ENCODE measurements around the gene HAUS2.

DNA sequence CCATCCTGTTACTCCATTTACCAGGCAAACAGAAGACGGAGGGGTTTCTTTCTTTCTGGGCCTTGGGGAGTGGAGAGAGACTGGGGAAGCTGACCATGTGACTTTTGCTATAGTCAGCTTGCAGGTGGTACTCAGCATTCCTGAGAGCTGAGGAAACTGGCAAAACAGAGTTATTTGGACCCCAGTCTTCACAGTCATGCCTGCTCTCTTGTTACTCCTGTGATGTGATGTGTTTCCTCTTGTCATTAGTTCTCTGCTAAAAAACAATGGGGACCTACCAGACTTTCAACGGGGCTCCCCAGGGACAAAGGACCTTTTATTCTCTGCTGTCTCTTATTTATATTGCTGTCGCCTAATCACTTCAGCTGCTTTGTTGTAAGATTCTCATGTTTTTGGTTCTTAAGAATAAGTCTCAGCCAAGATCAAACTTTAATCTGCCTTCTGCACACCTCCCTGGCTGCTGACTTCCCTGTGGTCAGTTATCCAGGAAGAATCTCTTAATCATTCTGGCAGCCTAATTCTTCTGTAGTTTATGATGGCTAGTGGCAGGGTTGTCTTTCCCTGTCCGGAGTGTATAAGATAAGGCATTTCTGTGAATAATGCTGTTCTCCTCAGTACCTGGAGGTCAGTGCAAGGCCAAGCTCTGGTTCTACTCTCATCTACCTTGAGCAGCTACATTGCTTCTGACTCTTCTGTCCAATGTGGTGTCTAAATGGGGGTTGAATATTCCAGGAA, 35.6 kb downstream of the HAUS2 start:
- TF ChIP-seq EZH2phosphoT487 (IDR thresholded peaks at IDR 0.05; ENCODE audit: low read depth, severe bottlenecking, unreplicated experiment) = no peak
- TF ChIP-seq, protein P1, sequence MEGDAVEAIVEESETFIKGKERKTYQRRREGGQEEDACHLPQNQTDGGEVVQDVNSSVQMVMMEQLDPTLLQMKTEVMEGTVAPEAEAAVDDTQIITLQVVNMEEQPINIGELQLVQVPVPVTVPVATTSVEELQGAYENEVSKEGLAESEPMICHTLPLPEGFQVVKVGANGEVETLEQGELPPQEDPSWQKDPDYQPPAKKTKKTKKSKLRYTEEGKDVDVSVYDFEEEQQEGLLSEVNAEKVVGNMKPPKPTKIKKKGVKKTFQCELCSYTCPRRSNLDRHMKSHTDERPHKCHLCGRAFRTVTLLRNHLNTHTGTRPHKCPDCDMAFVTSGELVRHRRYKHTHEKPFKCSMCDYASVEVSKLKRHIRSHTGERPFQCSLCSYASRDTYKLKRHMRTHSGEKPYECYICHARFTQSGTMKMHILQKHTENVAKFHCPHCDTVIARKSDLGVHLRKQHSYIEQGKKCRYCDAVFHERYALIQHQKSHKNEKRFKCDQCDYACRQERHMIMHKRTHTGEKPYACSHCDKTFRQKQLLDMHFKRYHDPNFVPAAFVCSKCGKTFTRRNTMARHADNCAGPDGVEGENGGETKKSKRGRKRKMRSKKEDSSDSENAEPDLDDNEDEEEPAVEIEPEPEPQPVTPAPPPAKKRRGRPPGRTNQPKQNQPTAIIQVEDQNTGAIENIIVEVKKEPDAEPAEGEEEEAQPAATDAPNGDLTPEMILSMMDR (IDR thresholded peaks at IDR 0.05; ENCODE audit: poor library complexity) = no peak
- TF ChIP-seq EZH2 (IDR thresholded peaks at IDR 0.05; ENCODE audit: borderline replicate concordance) = no peak

Data from hepatocyte (in vitro differentiated cells).